PC-3 (cell line): ENCODE results near the gene GHRL. TPM values are rescaled to one million over a fixed set of nuclear protein-coding genes. Genes with fewer than 3 reads are reported as not detected.

Experiments
- ATAC-seq: fragments of 200-7000 bp; cut with Tn5 transposase; 2 replicates; pipeline ENCODE4 v1.9.1; 2020; ENCODE audit warnings: mild to moderate bottlenecking, moderate library complexity
- BruUV-seq: library from RNA; stranded (reverse); fragments of 400-500 nt; replicated peaks from 2 replicates; lab custom pipeline; 2021; lab: Mats Ljungman, UMichigan
- CTCF ChIA-PET: fragments of 300-600 bp; sonication (Branson Sonifier 250); formaldehyde crosslinking; loops from one replicate; lab custom pipeline; 2022; ENCODE audit warnings: antibody characterized with exemption; lab: Charles Lee
- POLR2A ChIA-PET: fragments of 300-600 bp; sonication (Branson Sonifier 250); formaldehyde crosslinking; loops from one replicate; lab custom pipeline; 2022; ENCODE audit warnings: antibody characterized with exemption; ENCODE audit not compliant: unreplicated experiment; lab: Charles Lee
- DNase-seq: peaks from one replicate; pipeline ENCODE4 v3.0.0-alpha.2; 2015
- H2AFZ ChIP-seq: fragments of 300-600 bp; sonication (generic); 2 replicates; pipeline ENCODE4 v1.6.0; 2016; ENCODE audit warnings: antibody characterized with exemption, low read length
- H3F3A ChIP-seq: fragments of 300-600 bp; sonication (generic); one replicate; pipeline ENCODE4 v1.6.0; 2017; ENCODE audit warnings: antibody characterized with exemption, low read length, control low read depth, mild to moderate bottlenecking; ENCODE audit not compliant: unreplicated experiment
- H3K27ac ChIP-seq: fragments of 300-600 bp; sonication (generic); 2 replicates; pipeline ENCODE4 v1.5.1; 2016; ENCODE audit warnings: mild to moderate bottlenecking, low read length
- H3K27me3 ChIP-seq: fragments of 300-600 bp; sonication (generic); 2 replicates; pipeline ENCODE4 v1.6.1; 2016; ENCODE audit warnings: low read length, mixed read lengths
- H3K36me3 ChIP-seq: fragments of 300-600 bp; sonication (generic); 2 replicates; pipeline ENCODE4 v1.6.1; 2016; ENCODE audit warnings: low read depth, mixed run types, low read length, mixed read lengths
- H3K4me1 ChIP-seq: fragments of 300-600 bp; sonication (generic); 2 replicates; pipeline ENCODE4 v1.5.1; 2016; ENCODE audit warnings: low read length; ENCODE audit not compliant: insufficient read depth
- H3K4me2 ChIP-seq: fragments of 300-600 bp; sonication (generic); 2 replicates; pipeline ENCODE4 v1.6.0; 2016; ENCODE audit warnings: low read length
- H3K4me3 ChIP-seq: fragments of 300-600 bp; sonication (generic); 2 replicates; pipeline ENCODE4 v1.5.1; 2016; ENCODE audit warnings: mild to moderate bottlenecking, low read length, mixed read lengths
- H3K79me2 ChIP-seq: fragments of 300-600 bp; sonication (generic); 2 replicates; pipeline ENCODE4 v1.6.1; 2017; ENCODE audit warnings: low read length, mixed read lengths
- H3K9ac ChIP-seq: fragments of 300-600 bp; sonication (generic); 2 replicates; pipeline ENCODE4 v1.6.0; 2016; ENCODE audit warnings: mild to moderate bottlenecking, low read length
- H3K9me2 ChIP-seq: fragments of 300-600 bp; sonication (generic); replicated peaks from 2 replicates; pipeline ENCODE4 v1.6.1; 2016; ENCODE audit warnings: mixed run types, low read length, mixed read lengths
- H3K9me3 ChIP-seq: fragments of 300-600 bp; sonication (generic); 2 replicates; pipeline ENCODE4 v1.6.1; 2016; ENCODE audit warnings: low read length, mixed read lengths
- H4K20me1 ChIP-seq: fragments of 300-600 bp; sonication (generic); 2 replicates; pipeline ENCODE4 v1.6.1; 2016; ENCODE audit warnings: low read length, mixed read lengths
- EZH2 ChIP-seq: fragments of 300-600 bp; sonication (generic); IDR thresholded peaks from one replicate; pipeline ENCODE4 v1.6.1; 2017; ENCODE audit warnings: antibody characterized with exemption, mild to moderate bottlenecking, low read length; ENCODE audit not compliant: unreplicated experiment
- EZH2phosphoT487 ChIP-seq: fragments of 300-600 bp; sonication (generic); IDR thresholded peaks from 2 replicates; pipeline ENCODE4 v1.6.1; 2018; ENCODE audit warnings: mild to moderate bottlenecking, antibody characterized with exemption, low read length, borderline replicate concordance
- intact Hi-C: fragments of 100-400 bp; cut with micrococcal nuclease; formaldehyde crosslinking; loops from 2 replicates; pipeline ENCODE4 v1.9.0; 2023
- total RNA-seq: library from RNA; depleted of rRNA; stranded (reverse); fragments of >200 nt; gene quantifications from 2 replicates; pipeline ENCODE4 v1.2.3, GENCODE V29; 2014
- TF ChIP-seq, protein P1 (sequence below): fragments of 300-600 bp; sonication (generic); conservative IDR thresholded peaks from 2 replicates; pipeline ENCODE4 v1.5.1; 2017; ENCODE audit warnings: antibody characterized with exemption, low read depth, mild to moderate bottlenecking, low read length

Gene GHRL
- total RNA-seq, 1 experiment from 2014 or later: not detected

DNA sequence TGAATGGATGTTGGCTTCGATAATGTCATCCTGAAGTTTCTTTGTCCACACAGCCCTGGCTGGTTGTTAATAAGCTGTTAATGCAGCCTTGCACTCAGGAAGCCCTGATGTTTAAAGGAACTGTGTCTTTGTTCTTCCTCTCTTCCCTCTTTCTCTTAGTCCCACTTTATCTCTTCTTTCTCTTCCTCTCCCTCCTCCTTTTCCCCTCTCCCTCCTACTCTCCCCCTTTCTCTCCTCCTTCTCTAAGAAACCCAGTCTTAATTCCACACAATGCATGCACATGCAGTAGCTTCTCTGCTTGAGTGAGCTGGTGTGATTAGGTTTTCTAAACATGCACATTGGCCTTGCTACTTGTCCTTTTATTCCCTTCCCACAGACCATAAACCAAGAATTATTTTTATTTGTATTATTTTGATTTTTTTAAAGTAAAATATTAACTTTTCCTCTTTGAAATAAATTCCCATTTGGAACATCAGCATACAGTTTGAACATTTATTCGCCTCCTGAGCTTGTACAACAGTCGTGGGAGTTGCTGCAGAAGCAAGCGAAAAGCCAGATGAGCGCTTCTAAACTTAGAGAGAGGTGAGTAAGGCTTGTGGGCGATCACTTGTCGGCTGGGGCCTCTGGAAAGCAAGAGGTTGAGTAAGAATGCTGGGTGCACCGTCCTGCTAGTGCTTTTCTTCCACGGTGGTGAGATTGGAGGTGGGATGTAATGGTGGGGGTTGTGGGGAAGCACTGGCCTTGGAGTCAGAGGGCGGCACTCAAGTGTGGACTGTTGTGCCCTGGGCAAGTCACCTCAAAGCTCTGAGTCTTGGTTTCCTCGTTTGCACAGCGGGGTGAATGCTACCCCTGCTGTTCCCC, 7.2 kb downstream of the GHRL start:
- no peaks in the 10 kb centered on the region for H3K9me2 ChIP-seq
- DNase-seq (no peak), ATAC-seq (peak; percentile 7; the same call in 1 of the 2 replicates)
- intact Hi-C loops: loop anchor here (10.0 kb wide), 1 partner anchor 441 kb away; the partner anchor contains the start of gene RPUSD3
- CTCF ChIA-PET: interaction anchor here (1.1 kb wide), 1 partner anchor 144 kb away, joined by 4 read pairs; the partner anchor contains the start of gene VHL
- no peaks in the 10 kb centered on the region for H4K20me1 ChIP-seq
- TF ChIP-seq EZH2 (no peak), EZH2phosphoT487 (no peak)
- TF ChIP-seq, protein P1, sequence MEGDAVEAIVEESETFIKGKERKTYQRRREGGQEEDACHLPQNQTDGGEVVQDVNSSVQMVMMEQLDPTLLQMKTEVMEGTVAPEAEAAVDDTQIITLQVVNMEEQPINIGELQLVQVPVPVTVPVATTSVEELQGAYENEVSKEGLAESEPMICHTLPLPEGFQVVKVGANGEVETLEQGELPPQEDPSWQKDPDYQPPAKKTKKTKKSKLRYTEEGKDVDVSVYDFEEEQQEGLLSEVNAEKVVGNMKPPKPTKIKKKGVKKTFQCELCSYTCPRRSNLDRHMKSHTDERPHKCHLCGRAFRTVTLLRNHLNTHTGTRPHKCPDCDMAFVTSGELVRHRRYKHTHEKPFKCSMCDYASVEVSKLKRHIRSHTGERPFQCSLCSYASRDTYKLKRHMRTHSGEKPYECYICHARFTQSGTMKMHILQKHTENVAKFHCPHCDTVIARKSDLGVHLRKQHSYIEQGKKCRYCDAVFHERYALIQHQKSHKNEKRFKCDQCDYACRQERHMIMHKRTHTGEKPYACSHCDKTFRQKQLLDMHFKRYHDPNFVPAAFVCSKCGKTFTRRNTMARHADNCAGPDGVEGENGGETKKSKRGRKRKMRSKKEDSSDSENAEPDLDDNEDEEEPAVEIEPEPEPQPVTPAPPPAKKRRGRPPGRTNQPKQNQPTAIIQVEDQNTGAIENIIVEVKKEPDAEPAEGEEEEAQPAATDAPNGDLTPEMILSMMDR: no peak
- no peaks in the 10 kb centered on the region for H3K79me2 ChIP-seq
- no peaks in the 10 kb centered on the region for H3K27me3 ChIP-seq
- POLR2A ChIA-PET: no interaction called here
- peaks cover 12% of the 10 kb centered on the region for H3K4me1 ChIP-seq
- H3K36me3 ChIP-seq: peaks cover 20% of the 10 kb centered on the region
- no peak overlapping the region for H3K9ac ChIP-seq
- no peak overlapping the region for H3K4me2 ChIP-seq
- no peak overlapping the region for H2AFZ ChIP-seq
- no TSS peak for BruUV-seq
- H3K4me3 ChIP-seq: no peak overlapping the region
- no peaks in the 10 kb centered on the region for H3K9me3 ChIP-seq
- no peak overlapping the region for H3K27ac ChIP-seq
- H3F3A ChIP-seq: no peaks in the 10 kb centered on the region

DNA sequence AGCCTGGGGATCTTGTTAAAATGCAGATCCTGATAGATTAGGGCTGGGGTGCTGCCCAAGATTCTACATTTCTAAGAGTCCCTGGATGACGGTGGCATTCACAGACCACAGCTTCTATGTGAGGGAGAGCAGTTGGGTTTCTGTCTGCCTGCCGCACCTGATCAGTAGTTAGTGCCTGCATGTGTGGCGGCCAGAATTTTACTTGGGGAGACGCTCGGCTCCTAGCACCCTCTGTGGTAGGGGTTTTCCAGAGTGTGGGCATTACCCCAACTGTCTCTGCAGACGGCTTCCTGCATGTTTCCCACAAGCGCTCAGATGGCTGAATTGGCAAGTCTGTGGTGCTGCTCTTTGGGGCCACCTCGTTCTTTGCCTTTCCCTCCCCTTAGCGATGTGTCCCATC, 8.3 kb downstream of the GHRL start:
- CTCF ChIA-PET: no interaction called here

DNA sequence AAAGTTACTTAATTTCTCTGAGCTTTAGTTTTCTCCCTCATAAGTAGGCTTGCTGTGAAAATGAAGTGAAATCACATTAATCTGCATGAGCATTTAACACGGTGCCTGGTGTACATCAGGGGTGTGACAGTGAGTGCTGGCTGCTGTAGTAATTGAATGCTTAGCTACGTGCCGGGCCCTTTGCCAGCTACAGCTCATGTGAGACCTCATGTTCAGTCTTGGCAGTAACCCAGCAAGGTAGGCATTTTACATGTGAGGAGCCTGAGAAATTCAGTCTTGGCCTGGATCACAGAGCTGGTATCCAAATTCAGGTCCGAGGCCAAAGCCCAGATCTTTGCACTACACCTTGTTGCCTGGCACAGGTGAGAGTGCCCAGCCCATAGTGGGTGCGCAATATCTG, 9.1 kb downstream of the GHRL start:
- no peaks in the 10 kb centered on the region for H3K9me2 ChIP-seq
- H3K9ac ChIP-seq: no peak overlapping the region
- POLR2A ChIA-PET: no interaction called here
- H2AFZ ChIP-seq: no peak overlapping the region
- H3K4me3 ChIP-seq: no peak overlapping the region
- no peaks in the 10 kb centered on the region for H3K27me3 ChIP-seq
- H3K79me2 ChIP-seq: no peaks in the 10 kb centered on the region
- ATAC-seq: no peak
- TF ChIP-seq EZH2 (no peak), EZH2phosphoT487 (no peak)
- TF ChIP-seq, protein P1: no peak
- CTCF ChIA-PET: no interaction called here
- H3K9me3 ChIP-seq: no peaks in the 10 kb centered on the region
- BruUV-seq: no TSS peak
- H3K4me1 ChIP-seq: peaks cover 12% of the 10 kb centered on the region
- no peak overlapping the region for H3K27ac ChIP-seq
- no peak overlapping the region for H3K4me2 ChIP-seq
- H4K20me1 ChIP-seq: no peaks in the 10 kb centered on the region
- intact Hi-C loops: loop anchor here (10.0 kb wide), 1 partner anchor 439 kb away; the partner anchor contains the start of gene RPUSD3
- no peaks in the 10 kb centered on the region for H3F3A ChIP-seq
- H3K36me3 ChIP-seq: peaks cover 30% of the 10 kb centered on the region
- DNase-seq: no peak

More for the DNA sequence above, 8.3 kb downstream of the GHRL start:
- intact Hi-C loops: loop anchor here (10.0 kb wide), 1 partner anchor 440 kb away; the partner anchor contains the start of gene RPUSD3
- no peak for TF ChIP-seq EZH2phosphoT487
- no peak overlapping the region for H3K4me3 ChIP-seq
- POLR2A ChIA-PET: interaction anchor here (0.5 kb wide), 1 partner anchor 125 kb away, joined by 3 read pairs; no protein-coding TSS in a partner anchor
- H3K4me2 ChIP-seq: no peak overlapping the region
- no TSS peak for BruUV-seq
- ATAC-seq: no peak
- no peak for DNase-seq
- peaks cover 12% of the 10 kb centered on the region for H3K4me1 ChIP-seq
- H3K79me2 ChIP-seq: no peaks in the 10 kb centered on the region
- H3K9ac ChIP-seq: no peak overlapping the region
- no peaks in the 10 kb centered on the region for H3K9me3 ChIP-seq
- no peak overlapping the region for H3K27ac ChIP-seq
- H3K9me2 ChIP-seq: no peaks in the 10 kb centered on the region
- no peaks in the 10 kb centered on the region for H4K20me1 ChIP-seq
- H2AFZ ChIP-seq: no peak overlapping the region
- no peaks in the 10 kb centered on the region for H3K27me3 ChIP-seq
- H3F3A ChIP-seq: no peaks in the 10 kb centered on the region
- H3K36me3 ChIP-seq: peaks cover 30% of the 10 kb centered on the region
